Lower leg skin (tissue), 3 donors: ENCODE data around the gene CPT2.

ENCODE experiments used
- CTCF ChIP-seq, 3 donors: fragments of 450-650 bp; IDR thresholded peaks; one replicate each; pipeline ENCODE4 v1.5.1; 2016; ENCODE audit warnings: antibody characterized with exemption in 3 of 3, mild to moderate bottlenecking in 3 of 3, moderate library complexity in 2 of 3
- POLR2A ChIP-seq, 2 donors: fragments of 450-650 bp; IDR thresholded peaks; one replicate each; pipeline ENCODE4 v1.6.1; 2016 to 2017; ENCODE audit warnings: antibody characterized with exemption in 2 of 2, mild to moderate bottlenecking in 1 of 2, moderate library complexity in 1 of 2

DNA sequence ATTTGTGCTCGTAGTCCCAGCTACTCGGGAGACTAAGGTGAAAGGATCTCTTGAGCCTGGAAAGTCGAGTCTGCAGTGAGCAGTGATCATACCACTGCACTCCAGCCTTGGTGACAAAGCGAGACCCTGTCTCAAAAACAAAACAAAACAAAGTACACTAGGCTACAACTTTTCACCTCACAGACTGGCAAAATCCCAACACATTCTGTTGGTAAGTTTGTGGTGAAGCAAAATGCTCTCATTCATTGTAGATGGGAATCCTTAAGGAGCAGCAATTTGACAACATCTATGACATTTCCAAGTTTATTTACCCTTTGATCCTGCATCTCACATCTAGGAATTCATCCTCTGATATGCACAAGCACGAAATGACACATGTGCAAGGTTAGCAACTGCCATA is 34.0 kb upstream of the CPT2 start:
- TF ChIP-seq CTCF (IDR thresholded peaks at IDR 0.05) = no peak
- TF ChIP-seq POLR2A (IDR thresholded peaks at IDR 0.05) = no peak
